HG03095 (cell line): ENCODE results near the gene CARD9.

Experiments used
- ATAC-seq: cut with Tn5 transposase; IDR thresholded peaks from one replicate; pipeline ENCODE4 v1.9.1; 2021; ENCODE audit warnings: moderate library complexity; ENCODE audit not compliant: unreplicated experiment

Gene CARD9

GRCh38 chr9:136351252-136351800, 22.1 kb downstream of the CARD9 start:
- no peak for ATAC-seq

- ATAC-seq: no peak
Observed at GRCh38 chr9:136349546-136349945, 23.9 kb downstream of the CARD9 start.

- no peak for ATAC-seq
Observed at GRCh38 chr9:136348691-136349090, 24.8 kb downstream of the CARD9 start.

- ATAC-seq: no peak
Observed at GRCh38 chr9:136347472-136348256, 25.8 kb downstream of the CARD9 start.

- ATAC-seq: no peak
Observed at GRCh38 chr9:136346927-136347465, 26.5 kb downstream of the CARD9 start.

- no peak for ATAC-seq
Observed at GRCh38 chr9:136346157-136346481, 27.4 kb downstream of the CARD9 start.

- no peak for ATAC-seq
Observed at GRCh38 chr9:136345281-136346156, 27.9 kb downstream of the CARD9 start.

GRCh38 chr9:136344544-136345280, 28.8 kb downstream of the CARD9 start:
- ATAC-seq: no peak

GRCh38 chr9:136343884-136344269, 29.6 kb downstream of the CARD9 start:
- no peak for ATAC-seq

- ATAC-seq: no peak
Observed at GRCh38 chr9:136343121-136343883, 30.2 kb downstream of the CARD9 start.

GRCh38 chr9:136342181-136343120, 31.0 kb downstream of the CARD9 start:
- no peak for ATAC-seq

- ATAC-seq: no peak
Observed at GRCh38 chr9:136341769-136342168, 31.7 kb downstream of the CARD9 start.

- ATAC-seq: no peak
Observed at GRCh38 chr9:136341042-136341655, 32.3 kb downstream of the CARD9 start.

- ATAC-seq: no peak
Observed at GRCh38 chr9:136340356-136341041, 33.0 kb downstream of the CARD9 start.

- ATAC-seq: no peak
Observed at GRCh38 chr9:136339958-136340310, 33.5 kb downstream of the CARD9 start.

GRCh38 chr9:136339173-136339957, 34.1 kb downstream of the CARD9 start:
- no peak for ATAC-seq

- ATAC-seq: no peak
Observed at GRCh38 chr9:136338511-136338910, 35.0 kb downstream of the CARD9 start.
